Neural progenitor cell (in vitro differentiated cells): Measurements from ENCODE around the gene CRACR2A.

Experiments used
- CTCF ChIP-seq: fragments of 200-600 bp; sonication (generic); IDR thresholded peaks from 2 replicates; pipeline ENCODE4 v1.5.1; 2017; ENCODE audit warnings: antibody characterized with exemption, mild to moderate bottlenecking
- EZH2 ChIP-seq: fragments of 200-600 bp; sonication (generic); IDR thresholded peaks from 2 replicates; pipeline ENCODE4 v1.6.1; 2017; ENCODE audit warnings: antibody characterized with exemption, mild to moderate bottlenecking, moderate library complexity
- EZH2phosphoT487 ChIP-seq: fragments of 200-600 bp; sonication (generic); IDR thresholded peaks from 2 replicates; pipeline ENCODE4 v1.6.1; 2017; ENCODE audit warnings: antibody characterized with exemption

- TF ChIP-seq CTCF: no peak
- no peak for TF ChIP-seq EZH2
- no peak for TF ChIP-seq EZH2phosphoT487
Measured at GRCh38 chr12:3735432-3735831, 17.5 kb downstream of the CRACR2A start.
